GM12892 (cell line): ENCODE data around the gene DUSP10.

ENCODE experiments used
- DNase-seq: peaks from one replicate; pipeline ENCODE4 v3.0.0; 2011; ENCODE audit not compliant: insufficient read length
- FAIRE-seq: peaks from 2 replicates; lab custom pipeline; 2011; peaks lifted over from hg19 to GRCh38; lab: Jason Lieb, UNC
- POLR2A ChIP-seq: IDR thresholded peaks from 2 replicates; pipeline ENCODE4 v1.6.1; 2011; ENCODE audit warnings: low read depth, low read length, control low read depth
- POLR2AphosphoS5 ChIP-seq: IDR thresholded peaks from 2 replicates; pipeline ENCODE4 v1.6.1; 2011; ENCODE audit warnings: low read depth, low read length, control low read depth
- TAF1 ChIP-seq: IDR thresholded peaks from 2 replicates; pipeline ENCODE4 v1.6.1; 2011; ENCODE audit warnings: low read depth, mild to moderate bottlenecking, control low read depth, low read length, borderline replicate concordance

Gene DUSP10

DNA sequence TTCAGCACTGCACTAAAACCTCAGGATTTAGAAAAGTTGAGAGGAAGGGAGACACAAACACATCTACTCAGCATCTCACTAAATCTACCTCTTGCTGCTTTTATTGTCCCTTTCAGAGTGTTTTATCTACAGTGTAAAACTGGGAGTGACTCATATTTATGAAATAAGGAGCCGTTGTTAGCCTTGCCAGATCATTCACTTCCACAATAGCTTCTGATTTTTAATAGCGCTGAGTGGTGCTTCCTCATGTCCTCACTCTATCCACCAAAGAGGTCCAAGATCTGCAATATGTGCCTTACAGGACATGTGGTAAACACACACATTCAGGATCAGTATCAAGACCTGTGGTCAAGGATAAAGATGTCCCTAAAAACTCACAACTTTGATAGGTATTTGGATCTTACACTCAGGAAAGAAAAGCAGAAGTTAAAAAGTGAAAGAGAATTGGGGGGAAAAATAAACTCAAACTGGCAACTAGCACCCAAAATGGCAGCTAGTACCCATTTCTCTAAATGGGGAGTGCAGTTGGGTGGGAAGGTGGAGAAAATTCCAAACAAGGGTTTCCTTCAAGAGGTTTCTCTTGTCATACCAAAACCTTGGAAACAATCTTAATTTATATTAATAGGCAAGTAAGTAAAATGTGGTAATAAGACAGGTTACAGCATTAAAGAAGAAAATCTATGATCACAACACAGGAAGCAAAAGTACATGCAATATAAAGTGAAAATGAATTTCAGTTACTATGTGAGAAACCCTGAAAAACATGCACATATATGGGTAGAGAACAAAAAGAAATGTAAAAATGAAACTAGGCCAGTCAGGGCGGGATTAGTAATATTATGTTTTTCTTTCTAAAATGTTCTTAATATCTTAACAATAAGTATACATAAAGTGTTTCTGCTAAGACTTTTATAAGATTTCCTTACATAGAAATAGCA lies 15.9 kb downstream of the DUSP10 start:
- peak; percentile 84 for FAIRE-seq
- TF ChIP-seq TAF1 (no peak), POLR2A (no peak), POLR2AphosphoS5 (no peak)
- DNase-seq = no peak

DNA sequence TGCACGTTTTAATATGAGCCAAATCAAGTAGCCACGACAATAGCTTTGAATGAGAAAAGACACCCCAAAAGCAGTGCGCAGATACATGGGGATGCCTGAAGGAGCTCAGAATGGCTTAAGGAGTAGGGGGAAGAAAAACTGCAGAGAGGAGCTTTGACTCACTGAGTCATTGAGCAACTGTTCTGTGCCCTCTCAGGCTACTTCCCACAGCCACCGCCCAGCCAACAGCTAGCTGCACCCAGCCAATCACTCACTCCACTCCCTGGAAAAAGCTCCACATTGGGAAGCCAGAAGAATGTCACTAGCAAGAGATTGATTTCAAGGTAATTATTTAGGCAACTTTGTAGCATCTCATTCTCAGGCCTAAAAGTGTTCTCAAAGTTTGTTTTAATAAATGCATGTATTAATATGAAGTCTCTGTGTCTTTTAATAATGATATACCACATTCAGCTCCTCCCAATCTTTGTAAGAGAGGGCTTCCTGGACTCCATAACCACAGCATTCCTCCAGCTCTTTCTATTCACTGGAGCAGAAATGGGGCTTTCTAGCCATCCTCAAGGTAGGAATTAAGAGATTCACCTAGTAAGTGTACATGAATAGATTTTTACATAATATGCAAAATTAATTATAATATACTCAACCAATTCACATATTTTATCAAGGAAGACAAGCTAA lies 16.8 kb downstream of the DUSP10 start:
- FAIRE-seq = peak; percentile 24
- DNase-seq = no peak
- TF ChIP-seq POLR2AphosphoS5 (no peak), TAF1 (no peak), POLR2A (no peak)

DNA sequence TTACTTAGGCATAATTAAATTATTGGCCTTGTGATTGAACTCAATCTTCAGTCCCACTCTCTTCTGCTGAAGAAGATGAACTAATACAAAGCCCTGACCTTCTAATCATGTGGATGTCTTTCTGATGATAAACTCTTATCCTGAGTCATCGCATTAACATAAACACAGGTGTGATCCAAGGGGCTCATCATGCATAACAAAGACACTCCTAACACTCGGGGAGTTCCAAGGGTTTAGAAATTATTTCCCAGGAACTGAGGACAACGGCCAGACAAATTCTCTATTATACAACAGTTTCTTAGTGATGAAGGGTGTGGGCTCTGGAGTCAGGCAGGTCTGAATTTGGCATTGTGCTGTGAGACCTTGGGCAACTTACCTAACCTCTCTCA lies 18.0 kb downstream of the DUSP10 start:
- TF ChIP-seq TAF1 (no peak), POLR2A (no peak), POLR2AphosphoS5 (no peak)
- DNase-seq (no peak), FAIRE-seq (no peak)

DNA sequence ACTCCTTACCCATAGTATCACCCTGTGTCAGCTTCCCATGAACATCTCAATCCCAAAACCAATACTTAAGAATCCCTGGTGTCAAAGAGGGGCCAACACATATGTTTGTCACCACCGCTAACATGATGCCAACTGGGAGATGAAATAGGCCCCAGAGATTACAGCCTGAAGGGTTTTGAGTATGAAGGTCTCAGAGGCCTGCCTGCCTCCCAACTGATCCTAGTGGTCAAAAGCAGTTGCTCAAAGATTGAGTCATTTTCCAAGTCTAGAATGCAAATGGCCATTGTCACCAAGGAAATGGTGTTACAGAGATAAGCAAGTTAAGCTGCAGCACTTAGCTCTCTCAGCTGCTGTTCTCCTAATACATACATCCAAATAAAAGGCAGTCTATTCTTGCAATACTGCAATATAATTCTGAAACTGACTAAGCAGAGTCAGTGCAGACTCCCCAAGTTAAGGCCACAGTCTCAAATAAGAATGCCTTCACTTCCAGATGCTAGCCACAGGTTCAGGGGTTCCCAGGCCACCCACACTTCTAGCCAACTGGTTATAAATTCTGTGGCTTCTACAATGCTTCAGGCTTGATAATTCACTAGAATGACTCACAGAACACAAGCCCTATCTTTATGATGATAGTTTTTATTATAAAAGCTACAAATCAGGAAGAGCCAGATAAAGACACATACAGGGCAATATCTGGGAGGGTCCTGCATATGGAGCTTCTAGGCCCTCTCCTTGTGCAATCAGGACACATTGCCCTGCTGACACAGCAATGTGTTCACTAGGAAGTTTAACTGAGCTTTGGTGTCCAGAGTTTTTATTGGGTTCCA lies 18.7 kb downstream of the DUSP10 start:
- TF ChIP-seq POLR2AphosphoS5 (no peak), POLR2A (no peak)
- FAIRE-seq (peak; percentile 56), DNase-seq (no peak)

DNA sequence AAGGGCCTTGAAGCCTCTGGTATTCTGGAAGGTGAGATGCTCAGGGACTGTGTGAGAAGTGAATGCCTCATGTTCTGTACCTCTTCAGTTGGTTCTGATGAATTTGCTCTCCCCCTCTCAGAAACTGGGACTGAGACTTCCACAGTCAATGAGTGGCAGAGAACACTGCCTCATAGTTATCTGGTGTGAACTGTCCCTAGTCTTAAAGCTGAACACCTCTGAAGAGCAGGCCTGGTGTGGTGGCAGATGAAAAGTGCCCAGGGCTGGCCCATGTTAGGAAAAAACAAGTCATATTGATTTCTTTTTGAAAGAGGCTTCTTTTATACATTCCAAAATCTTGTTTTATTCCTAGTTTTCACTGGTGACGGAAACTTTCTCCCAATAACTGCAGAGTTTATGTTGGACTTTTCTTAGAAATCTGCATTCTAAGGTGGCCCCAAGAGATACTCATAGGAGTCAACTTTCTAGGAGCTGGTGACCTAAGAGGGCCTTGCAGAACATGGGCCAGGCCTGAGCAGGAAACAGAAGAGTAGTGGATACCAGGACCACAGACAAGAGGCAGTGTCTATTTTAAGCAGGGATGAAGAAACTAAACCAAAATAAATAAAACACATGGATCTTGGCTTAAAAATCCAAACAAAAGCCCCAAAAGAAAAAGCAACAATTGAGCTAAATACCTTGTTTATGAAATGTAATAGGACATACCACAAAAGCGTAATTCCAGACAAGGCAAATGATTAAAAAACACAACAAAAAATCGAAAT lies 19.5 kb downstream of the DUSP10 start:
- TF ChIP-seq POLR2AphosphoS5 (no peak), TAF1 (no peak), POLR2A (no peak)
- FAIRE-seq (no peak), DNase-seq (no peak)

DNA sequence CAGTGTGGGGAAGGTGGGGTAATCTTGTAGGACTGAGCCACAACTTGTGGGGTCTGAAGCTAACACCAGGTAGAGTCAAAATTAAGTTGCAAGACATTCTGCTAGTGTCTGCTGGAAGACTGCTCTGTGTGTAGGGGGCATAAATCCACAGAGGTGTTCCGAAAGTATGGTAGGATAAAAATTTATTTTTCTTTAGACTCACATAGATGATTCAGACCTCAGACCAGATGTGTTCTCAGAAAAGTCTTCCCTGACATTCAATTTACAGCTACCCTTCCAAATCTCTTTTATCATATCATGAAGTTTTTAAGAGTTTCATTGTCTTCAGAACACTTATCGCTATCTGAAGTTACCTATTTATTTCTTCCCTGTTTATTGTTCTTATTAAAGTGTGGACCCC lies 21.3 kb downstream of the DUSP10 start:
- FAIRE-seq = no peak
- TF ChIP-seq POLR2AphosphoS5 = no peak
- TF ChIP-seq POLR2A = no peak
- TF ChIP-seq TAF1 = no peak
- DNase-seq = no peak

DNA sequence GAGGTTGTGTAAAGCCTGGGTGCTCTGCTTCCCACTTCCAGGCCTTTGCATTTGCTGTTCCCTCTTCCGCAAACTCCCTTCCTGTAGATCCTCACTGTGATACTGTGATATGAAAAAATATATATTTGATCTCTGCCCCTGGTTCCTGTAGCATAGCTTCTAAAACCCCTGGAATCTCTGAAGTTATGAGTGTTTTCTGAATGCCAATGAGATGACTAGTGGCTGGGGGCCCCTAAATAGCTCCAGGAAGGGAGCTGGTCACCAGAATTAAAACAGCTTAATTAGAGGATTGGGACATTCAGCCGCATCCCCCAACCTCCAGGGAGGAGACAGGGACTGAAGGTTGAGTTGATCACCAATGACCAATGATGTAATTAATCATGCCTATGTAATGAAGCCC lies 21.9 kb downstream of the DUSP10 start:
- DNase-seq (no peak), FAIRE-seq (no peak)
- TF ChIP-seq POLR2AphosphoS5 (no peak), POLR2A (no peak), TAF1 (no peak)

DNA sequence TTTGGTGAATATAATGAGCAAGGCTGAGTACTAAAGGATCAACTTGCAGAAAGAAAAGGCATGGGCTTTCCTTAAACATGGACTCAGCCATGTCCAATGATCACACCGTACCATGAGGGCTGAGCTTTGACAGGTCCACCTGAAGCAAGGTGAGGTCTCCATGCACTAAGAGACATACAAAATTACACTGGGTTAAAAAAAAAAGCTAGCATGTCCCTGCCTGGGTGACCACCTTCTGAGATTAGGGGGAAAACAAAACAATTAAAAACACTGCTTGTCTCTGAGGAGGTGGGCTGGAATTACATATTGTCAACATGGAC lies 22.7 kb downstream of the DUSP10 start:
- TF ChIP-seq POLR2AphosphoS5 (no peak), TAF1 (no peak), POLR2A (no peak)
- FAIRE-seq (no peak), DNase-seq (no peak)

DNA sequence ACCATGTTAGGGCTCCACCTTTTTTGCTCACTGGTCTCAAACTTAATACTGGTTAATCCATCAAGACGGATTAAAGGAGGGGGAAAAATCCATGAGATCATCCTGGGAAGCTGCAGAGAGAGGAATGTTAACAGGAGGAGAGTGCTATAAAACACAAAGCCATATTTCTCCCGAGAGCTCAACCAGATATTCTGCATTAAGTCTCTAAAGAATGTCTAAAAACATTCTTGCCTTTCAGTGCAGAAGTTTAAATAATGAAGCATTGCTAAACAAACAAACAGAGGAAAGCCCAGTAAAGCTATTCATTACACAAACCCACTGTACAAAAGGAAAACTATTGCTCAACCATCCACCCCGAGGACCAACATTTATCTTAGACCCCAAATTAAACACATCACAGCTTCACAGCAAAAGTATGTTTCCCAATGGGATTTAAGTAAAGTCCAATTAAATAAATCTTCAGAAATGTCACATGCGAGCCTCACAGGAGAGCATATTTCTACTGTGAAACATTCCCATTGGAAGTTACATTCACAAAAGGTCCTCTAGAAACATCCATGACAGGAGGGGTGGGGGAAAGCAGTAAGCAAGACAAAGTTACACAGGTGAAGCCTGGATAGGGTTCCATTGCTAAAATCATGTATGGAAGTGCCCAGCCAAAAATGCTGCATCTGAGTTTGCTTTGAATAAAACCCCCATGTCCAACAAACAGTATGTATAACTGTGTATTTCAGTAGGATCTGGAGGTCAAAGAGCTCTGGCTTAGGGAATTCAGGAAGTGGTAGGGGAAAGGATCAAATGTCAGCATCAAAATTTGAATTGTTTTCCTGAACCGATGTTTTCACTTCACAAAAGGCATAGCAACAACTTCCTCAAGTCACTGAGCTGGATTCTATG lies 23.3 kb downstream of the DUSP10 start:
- FAIRE-seq (no peak), DNase-seq (no peak)
- TF ChIP-seq POLR2A = no peak
- no peak for TF ChIP-seq TAF1
- no peak for TF ChIP-seq POLR2AphosphoS5

DNA sequence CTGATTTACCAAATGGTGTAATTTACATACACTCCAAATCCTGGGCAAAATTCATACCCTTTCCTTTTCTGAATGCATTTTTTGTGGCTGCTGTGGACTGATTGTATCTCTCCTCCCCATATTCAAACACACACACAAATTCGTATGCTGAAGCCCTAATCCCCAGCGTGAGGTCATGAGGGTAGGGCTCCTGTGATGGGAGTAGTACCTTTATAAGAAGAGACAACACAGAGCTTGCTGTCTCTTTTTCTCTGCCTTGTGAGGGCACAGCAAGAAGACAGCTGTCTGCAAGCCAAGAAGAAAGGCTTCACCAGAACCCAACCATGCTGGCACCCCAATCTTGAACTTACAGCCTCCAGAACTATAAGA lies 24.4 kb downstream of the DUSP10 start:
- no peak for TF ChIP-seq TAF1
- no peak for TF ChIP-seq POLR2AphosphoS5
- TF ChIP-seq POLR2A = no peak
- DNase-seq (no peak), FAIRE-seq (no peak)
